Heart right ventricle (tissue), 16 donors: ENCODE data around the gene ARFGAP2. TPM values are rescaled to one million over a fixed set of nuclear protein-coding genes. Genes with fewer than 3 reads are reported as not detected.
"Not testable (repeated sequence)": the region's sequence is repeated elsewhere in the genome, so short reads cannot be mapped to it uniquely, and the experiment has no call there.

Experiments
- ATAC-seq, 8 donors: fragments of 200-7000 bp; cut with Tn5 transposase; one replicate each; pipeline ENCODE4 v1.9.1; 2020; ENCODE audit warnings: mild to moderate bottlenecking in 8 of 8, moderate library complexity in 8 of 8, moderate number of reproducible peaks in 1 of 8
- DNase-seq, 2 donors: peaks; one replicate each; pipeline ENCODE4 v3.0.0-alpha.2; 2020
- H3K27ac ChIP-seq, 10 donors: fragments of 200-600 bp; sonication (generic) in 2 of 10; one replicate each; pipeline versions ENCODE4 v1.5.0 to v1.8.0; 2020 to 2022; ENCODE audit warnings: mild to moderate bottlenecking in 3 of 10
- H3K27me3 ChIP-seq, 7 donors: fragments of 200-600 bp; one replicate each; pipeline ENCODE4 v1.8.0; 2021 to 2022; ENCODE audit warnings: mild to moderate bottlenecking in 2 of 7
- H3K36me3 ChIP-seq, 9 donors: fragments of 200-600 bp; sonication (generic) in 1 of 9; one replicate each; pipeline versions ENCODE4 v1.5.0 to v1.8.0; 2020 to 2022; ENCODE audit warnings: mild to moderate bottlenecking in 2 of 9
- H3K4me1 ChIP-seq, 9 donors: fragments of 200-600 bp; sonication (generic) in 1 of 9; one replicate each; pipeline versions ENCODE4 v1.5.0 to v1.8.0; 2020 to 2022; ENCODE audit warnings: mild to moderate bottlenecking in 4 of 9
- H3K4me3 ChIP-seq, 10 donors: fragments of 200-600 bp; sonication (generic) in 2 of 10; one replicate each; pipeline versions ENCODE4 v1.5.0 to v1.8.0; 2020 to 2022; ENCODE audit warnings: mild to moderate bottlenecking in 7 of 10, moderate library complexity in 2 of 10
- H3K9me3 ChIP-seq, 11 donors: fragments of 200-600 bp in 10 of 11; sonication (generic) in 2 of 11; one replicate each; pipeline versions ENCODE4 v1.5.0 to v1.8.0; 2013 to 2022; ENCODE audit warnings: mild to moderate bottlenecking in 2 of 11, control low read depth in 1 of 11, moderate library complexity in 1 of 11
- WGBS, 2 donors: extraction: QIAGEN DNeasy Blood & Tissue Kit; methylation state at CpG; one replicate each; pipeline ENCODE4 v1.1.7; 2013; ENCODE audit warnings: inconsistent platforms in 1 of 2; 5-methylcytosine and 5-hydroxymethylcytosine counted together
- intact Hi-C, 10 donors: fragments of 100-400 bp; cut with DNase I; formaldehyde crosslinking; loops; one replicate each; pipeline versions ENCODE4 v1.11.1 to v1.14.2; 2022
- polyA plus RNA-seq, 2 donors: library from polyadenylated mRNA; stranded (reverse); fragments of 200-250 nt; gene quantifications; one replicate each; pipeline ENCODE4 v1.2.3, GENCODE V29; 2013
- total RNA-seq, 10 donors: library from RNA; stranded (reverse); fragmentation: NEBNext Ultra II Directional in 3 of 10; extraction: Animal tissue kit (Norgen Biotek cat#: 25700) in 3 of 10; gene quantifications; one replicate each; pipeline versions ENCODE4 v1.2.1 to v1.2.4, GENCODE V29; 2021 to 2023
- TF ChIP-seq, protein P1 (sequence below), 9 donors: fragments of 200-600 bp; sonication (generic) in 2 of 9; IDR thresholded peaks; one replicate each; pipeline versions ENCODE4 v1.5.0 to v1.8.0; 2021 to 2022; ENCODE audit warnings: antibody characterized with exemption in 9 of 9, mild to moderate bottlenecking in 5 of 9, moderate library complexity in 1 of 9
- donor health status: Arrhythmogenic right ventricular cardiomyopathy.
- donor health status: ischemic (EF 13 %, LVEDD 7.1; RV severe dilation, severe dysfunction).
- donor health status: healthy with polysubstance abuse.
- donor health status: DM: no; HTN: yes; CAD: no.
- donor health status: DM: no; HTN: no; CAD: no.
- donor health status: ischemic (EF 25% LVEDD 6.9; RV normal size, moderate dysfunction).
- donor health status: ischemic (EF 25% LVEDD 5.7; RV mildly dilated, moderate dysfunction).
- donor health status: healthy.
- donor health status: DM: yes; HTN: yes; CAD: no.
- donor health status: Ischemic cardiomyopathy.
- donor health status: ischemic (EF 35%, LVEDD 5.7; RV mildly dilated, moderate dysfunction).
- donor health status: nonischemic (EF 11% LVEDD 7.7; RV severe dilation, severe dysfunction).
- donor health status: DM: yes; HTN: yes; CAD: no.
- donor health status: PGD.
- donor health status: ischemic (EF 29% LVEDD 5.4; RV normal size, mild dysfunction).
- donor health status: nonischemic (EF 23%, LVEDD 6.1; RV moderate dilation, normal function).

The ARFGAP2 gene
- total and polyA plus RNA-seq, 12 donors, result 47.8 to 70.2 (median 62.9) TPM

DNA sequence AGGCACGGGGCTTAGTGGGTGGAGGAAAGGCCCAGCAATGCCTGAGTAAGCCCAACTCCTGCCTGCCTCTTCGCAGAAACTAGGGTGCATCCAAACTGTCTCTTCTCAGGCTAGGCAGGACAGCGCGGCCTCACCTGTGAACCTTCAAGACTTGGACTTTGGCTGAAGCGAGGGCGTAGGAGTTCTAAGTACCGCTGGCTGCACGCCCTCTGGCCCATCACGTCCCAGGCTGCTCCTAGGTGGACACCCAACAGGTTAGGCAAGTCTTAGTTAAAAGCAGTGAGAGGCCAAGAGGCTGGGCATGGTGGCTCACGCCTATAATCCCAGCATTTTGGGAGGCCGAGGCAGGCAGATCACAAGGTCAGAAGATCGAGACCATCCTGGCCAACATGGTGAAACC, 36.3 kb upstream of the ARFGAP2 start:
- intact Hi-C loops, result loop anchor here in 1 of 10 donors (5.0 kb wide), 1 partner anchor 36 kb away; the partner anchor contains the start of gene ARFGAP2
- Histone ChIP-seq H3K4me3 (no peak overlapping the region), H3K27me3 (no peaks in the 10 kb centered on the region), H3K36me3 (peaks cover 0 to 9% (median 0%) of the 10 kb centered on the region in 9 donors), H3K27ac (no peak overlapping the region), H3K4me1 (peaks cover 11 to 40% (median 21%) of the 10 kb centered on the region in 9 donors), H3K9me3 (no peaks in the 10 kb centered on the region)
- TF ChIP-seq, protein P1, sequence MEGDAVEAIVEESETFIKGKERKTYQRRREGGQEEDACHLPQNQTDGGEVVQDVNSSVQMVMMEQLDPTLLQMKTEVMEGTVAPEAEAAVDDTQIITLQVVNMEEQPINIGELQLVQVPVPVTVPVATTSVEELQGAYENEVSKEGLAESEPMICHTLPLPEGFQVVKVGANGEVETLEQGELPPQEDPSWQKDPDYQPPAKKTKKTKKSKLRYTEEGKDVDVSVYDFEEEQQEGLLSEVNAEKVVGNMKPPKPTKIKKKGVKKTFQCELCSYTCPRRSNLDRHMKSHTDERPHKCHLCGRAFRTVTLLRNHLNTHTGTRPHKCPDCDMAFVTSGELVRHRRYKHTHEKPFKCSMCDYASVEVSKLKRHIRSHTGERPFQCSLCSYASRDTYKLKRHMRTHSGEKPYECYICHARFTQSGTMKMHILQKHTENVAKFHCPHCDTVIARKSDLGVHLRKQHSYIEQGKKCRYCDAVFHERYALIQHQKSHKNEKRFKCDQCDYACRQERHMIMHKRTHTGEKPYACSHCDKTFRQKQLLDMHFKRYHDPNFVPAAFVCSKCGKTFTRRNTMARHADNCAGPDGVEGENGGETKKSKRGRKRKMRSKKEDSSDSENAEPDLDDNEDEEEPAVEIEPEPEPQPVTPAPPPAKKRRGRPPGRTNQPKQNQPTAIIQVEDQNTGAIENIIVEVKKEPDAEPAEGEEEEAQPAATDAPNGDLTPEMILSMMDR (IDR thresholded peaks at IDR 0.05), result no peak
- 92 to 94% methylated on average over 12 of the region's 12 CpGs for WGBS, 2 donors
- DNase-seq, result no peak
- ATAC-seq, result no peak

DNA sequence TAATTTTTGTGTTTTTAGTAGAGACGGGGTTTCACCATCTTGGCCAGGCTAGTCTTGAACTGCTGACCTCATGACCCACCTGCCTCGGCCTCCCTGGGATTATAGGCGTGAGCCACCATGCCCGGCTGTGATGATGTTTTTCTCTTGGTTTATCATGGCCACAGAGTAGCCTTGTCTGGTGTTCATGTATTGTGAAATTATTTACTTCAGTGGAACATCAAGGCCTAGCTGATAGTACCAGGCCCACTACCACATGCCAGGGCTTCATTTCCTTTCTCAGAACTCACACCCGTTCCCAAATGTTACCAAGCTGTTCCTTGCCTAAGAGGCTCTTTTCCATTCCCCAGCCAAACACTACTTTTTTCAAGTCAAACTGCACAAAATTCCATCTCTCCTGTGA, 31.9 kb upstream of the ARFGAP2 start:
- H3K9me3 ChIP-seq, result no peaks in the 10 kb centered on the region
- no peaks in the 10 kb centered on the region for H3K36me3 ChIP-seq
- WGBS, 2 donors, result 92 to 94% methylated on average over 5 of the region's 5 CpGs
- TF ChIP-seq, protein P1 (IDR thresholded peaks at IDR 0.05), result no peak
- H3K27ac ChIP-seq, result no peak overlapping the region
- intact Hi-C loops, result no loop called here
- no peak overlapping the region for H3K4me3 ChIP-seq
- no peaks in the 10 kb centered on the region for H3K27me3 ChIP-seq
- ATAC-seq (no peak), DNase-seq (no peak)
- peaks cover 0 to 2% (median 0%) of the 10 kb centered on the region in 9 donors for H3K4me1 ChIP-seq

DNA sequence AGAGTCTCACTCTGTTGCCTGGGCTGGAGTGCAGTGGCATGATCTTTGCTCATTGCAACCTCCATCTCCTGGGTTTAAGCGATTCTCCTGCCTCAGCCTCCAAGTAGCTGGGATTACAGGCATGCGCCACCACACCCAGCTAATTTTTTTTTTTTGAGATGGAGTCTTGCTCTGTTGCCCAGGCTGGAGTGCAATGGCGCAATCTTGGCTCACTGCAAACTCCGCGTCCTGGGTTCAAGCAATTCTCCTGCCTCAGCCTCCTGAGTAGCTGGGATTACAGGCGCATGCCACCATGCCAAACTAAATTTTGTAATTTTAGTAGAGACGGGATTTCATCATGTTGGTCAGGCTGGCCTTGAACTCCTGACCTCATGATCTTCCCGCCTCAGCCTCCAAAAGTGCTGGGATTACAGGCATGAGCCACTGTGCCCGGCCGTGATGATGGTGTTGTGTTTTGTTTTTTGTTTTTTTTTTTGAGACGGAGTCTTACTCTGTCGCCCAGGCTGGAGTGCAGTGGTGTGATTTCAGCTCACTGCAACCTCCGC, 31.4 kb upstream of the ARFGAP2 start:
- H3K27ac ChIP-seq, H3K9me3 ChIP-seq, H3K27me3 ChIP-seq, H3K36me3 ChIP-seq, DNase-seq, H3K4me1 ChIP-seq, H3K4me3 ChIP-seq, ATAC-seq, intact Hi-C loops: not testable (repeated sequence)
- 94 to 95% methylated on average over 13 of the region's 13 CpGs for WGBS, 2 donors

DNA sequence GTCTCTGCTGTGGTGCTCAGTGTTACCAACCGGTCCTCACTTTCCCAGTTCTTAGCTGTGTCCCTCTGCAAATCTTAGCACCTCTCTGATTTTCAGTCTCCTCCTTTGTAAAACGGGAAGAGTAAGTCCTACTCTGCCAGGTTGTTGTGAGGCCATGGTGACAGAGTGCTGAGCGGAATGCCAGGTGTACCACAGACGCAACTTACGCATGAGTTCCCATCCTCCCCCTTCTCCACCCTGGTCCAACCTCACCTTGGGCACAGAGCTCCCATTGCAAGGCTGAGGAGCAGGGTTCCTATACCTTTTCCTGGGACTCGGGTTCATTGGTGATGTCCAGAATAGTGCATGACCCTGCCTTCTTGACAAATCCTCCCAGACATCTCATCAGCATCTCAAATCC, 30.8 kb upstream of the ARFGAP2 start:
- ATAC-seq (no peak), DNase-seq (no peak)
- Histone ChIP-seq H3K27me3 (no peaks in the 10 kb centered on the region), H3K36me3 (no peaks in the 10 kb centered on the region), H3K9me3 (no peaks in the 10 kb centered on the region), H3K4me3 (no peak overlapping the region), H3K27ac (no peak overlapping the region), H3K4me1 (no peaks in the 10 kb centered on the region)
- TF ChIP-seq, protein P1 (IDR thresholded peaks at IDR 0.05), result no peak
- intact Hi-C loops, result no loop called here
- WGBS, 2 donors, result 85 to 86% methylated on average over 6 of the region's 6 CpGs

DNA sequence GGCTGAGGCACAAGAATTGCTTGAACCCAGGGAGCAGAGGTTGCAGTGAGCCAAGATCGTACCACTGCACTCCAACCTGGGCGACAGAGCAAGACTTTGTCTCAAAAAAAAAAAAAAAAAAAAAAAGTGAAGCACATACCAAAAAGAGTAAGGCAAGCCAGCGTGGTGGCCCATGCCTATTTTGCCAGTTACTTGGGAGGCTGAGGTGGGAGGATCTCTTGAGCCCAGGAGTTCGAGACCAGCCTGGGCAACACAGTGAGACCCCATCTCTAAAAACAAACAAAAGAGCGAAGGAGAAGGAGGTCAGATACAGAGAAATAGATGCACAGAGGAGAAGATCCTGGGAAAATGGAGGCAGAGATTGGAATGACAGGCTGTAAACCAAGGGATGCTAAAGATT, 29.9 kb upstream of the ARFGAP2 start:
- H3K4me3 ChIP-seq, DNase-seq, H3K36me3 ChIP-seq, H3K27me3 ChIP-seq, H3K9me3 ChIP-seq, intact Hi-C loops, ATAC-seq, H3K4me1 ChIP-seq, H3K27ac ChIP-seq: not testable (repeated sequence)
- 88 to 92% methylated on average over 5 of the region's 5 CpGs for WGBS, 2 donors
